Endothelial cell of umbilical vein (primary cell): Measurements from ENCODE around the gene ELOVL5.

Experiments
- CTCF ChIP-seq, 2 donors: IDR thresholded peaks; 1 replicate in 1 of 2; 2 replicates in 1 of 2; pipeline ENCODE4 v1.5.1; 2011; ENCODE audit warnings: low read length in 2 of 2, mild to moderate bottlenecking in 2 of 2, moderate library complexity in 2 of 2, control low read depth in 1 of 2, inconsistent platforms in 1 of 2, low read depth in 1 of 2; ENCODE audit not compliant: insufficient read depth in 1 of 2; ENCODE audit errors: extremely low read depth in 1 of 2
- EZH2 ChIP-seq: IDR thresholded peaks from 2 replicates; pipeline ENCODE4 v1.6.1; 2012; ENCODE audit warnings: borderline replicate concordance, low read depth, mild to moderate bottlenecking, moderate library complexity, low read length, inconsistent platforms; ENCODE audit not compliant: severe bottlenecking
- FOS ChIP-seq: IDR thresholded peaks from 2 replicates; pipeline ENCODE4 v1.6.1; 2011; ENCODE audit warnings: mild to moderate bottlenecking, low read length, moderate library complexity, borderline replicate concordance; ENCODE audit not compliant: insufficient read depth
- JUN ChIP-seq: IDR thresholded peaks from 2 replicates; pipeline ENCODE4 v1.6.1; 2011; ENCODE audit warnings: borderline replicate concordance, low read depth; ENCODE audit not compliant: insufficient read length, insufficient read depth
- POLR2A ChIP-seq: IDR thresholded peaks from 2 replicates; pipeline ENCODE4 v1.6.1; 2012; ENCODE audit warnings: low read depth, mild to moderate bottlenecking, control low read depth, low read length

GRCh38 chr6:53363341-53364079, 14.8 kb upstream of the ELOVL5 start:
- no peak for TF ChIP-seq CTCF (IDR thresholded peaks at IDR 0.05; ENCODE audit: extremely low read depth in 1 of 2, insufficient read depth in 1 of 2, low read depth in 1 of 2, low read length in 2 of 2)
- no peak for TF ChIP-seq JUN
- TF ChIP-seq POLR2A: no peak
- no peak for TF ChIP-seq EZH2
- TF ChIP-seq FOS: no peak
